H9 (cell line): ENCODE data around the gene DBNDD1. TPM values are rescaled to one million over a fixed set of nuclear protein-coding genes. Genes with fewer than 3 reads are reported as not detected.

Source experiments
- DNase-seq: peaks from one replicate; pipeline ENCODE4 v3.0.0-alpha.2; 2017
- H2AFZ ChIP-seq: one replicate; pipeline ENCODE4 v1.6.1; 2013; ENCODE audit warnings: mild to moderate bottlenecking, low read length, control low read depth, moderate library complexity
- H2AK5ac ChIP-seq: 2 replicates; pipeline ENCODE4 v1.6.1; 2013; ENCODE audit warnings: low read length, control low read depth, mixed read lengths; ENCODE audit not compliant: insufficient read length
- H2BK120ac ChIP-seq: one replicate; pipeline ENCODE4 v1.6.1; 2013; ENCODE audit warnings: low read depth, mild to moderate bottlenecking, low read length, control low read depth, inconsistent platforms; ENCODE audit not compliant: poor library complexity, severe bottlenecking
- H2BK12ac ChIP-seq: 2 replicates; pipeline ENCODE4 v1.6.1; 2013; ENCODE audit warnings: low read length, control low read depth, mixed read lengths, low read depth; ENCODE audit not compliant: insufficient read length
- H2BK15ac ChIP-seq: 2 replicates; pipeline ENCODE4 v1.6.1; 2013; ENCODE audit warnings: low read depth, low read length, control low read depth
- H2BK20ac ChIP-seq: one replicate; pipeline ENCODE4 v1.6.1; 2013; ENCODE audit warnings: low read depth, mild to moderate bottlenecking, low read length, control low read depth, inconsistent platforms; ENCODE audit not compliant: poor library complexity, severe bottlenecking
- H2BK5ac ChIP-seq: 2 replicates; pipeline ENCODE4 v1.6.1; 2013; ENCODE audit warnings: low read length, control low read depth, mixed read lengths; ENCODE audit not compliant: insufficient read length
- H3K14ac ChIP-seq: 2 replicates; pipeline ENCODE4 v1.6.1; 2013; ENCODE audit warnings: low read length, control low read depth; ENCODE audit not compliant: insufficient read depth
- H3K18ac ChIP-seq: 2 replicates; pipeline ENCODE4 v1.6.1; 2013; ENCODE audit warnings: low read depth, mild to moderate bottlenecking, mixed read lengths, low read length, control low read depth; ENCODE audit not compliant: insufficient read length
- H3K23ac ChIP-seq: 2 replicates; pipeline ENCODE4 v1.6.1; 2013; ENCODE audit warnings: low read length, control low read depth, mixed read lengths, low read depth; ENCODE audit not compliant: insufficient read length
- H3K23me2 ChIP-seq: 2 replicates; pipeline ENCODE4 v1.6.1; 2013; ENCODE audit warnings: low read depth, mild to moderate bottlenecking, mixed read lengths, low read length, control low read depth; ENCODE audit not compliant: insufficient read length, poor library complexity, severe bottlenecking
- H3K27ac ChIP-seq: 2 replicates; pipeline ENCODE4 v1.5.1; 2013; ENCODE audit warnings: low read length, control low read depth, mixed read lengths, low read depth; ENCODE audit not compliant: insufficient read length
- H3K27me3 ChIP-seq: 2 replicates; pipeline ENCODE4 v1.6.1; 2013; ENCODE audit warnings: low read length, control low read depth, inconsistent platforms; ENCODE audit not compliant: insufficient read depth
- H3K4ac ChIP-seq: 2 replicates; pipeline ENCODE4 v1.6.1; 2013; ENCODE audit warnings: low read depth, mild to moderate bottlenecking, control low read depth, inconsistent platforms, low read length, moderate library complexity
- H3K4me1 ChIP-seq: 2 replicates; pipeline ENCODE4 v1.6.1; 2013; ENCODE audit warnings: low read length, control low read depth, inconsistent platforms; ENCODE audit not compliant: insufficient read depth
- H3K4me2 ChIP-seq: 2 replicates; pipeline ENCODE4 v1.6.1; 2013; ENCODE audit warnings: low read length, control low read depth, mixed read lengths; ENCODE audit not compliant: insufficient read length, insufficient read depth
- H3K56ac ChIP-seq: 2 replicates; pipeline ENCODE4 v1.6.1; 2013; ENCODE audit warnings: low read depth, mild to moderate bottlenecking, mixed read lengths, low read length, control low read depth; ENCODE audit not compliant: insufficient read length
- H3K79me1 ChIP-seq: 2 replicates; pipeline ENCODE4 v1.6.1; 2013; ENCODE audit warnings: low read depth, mild to moderate bottlenecking, moderate library complexity, low read length, control low read depth, inconsistent platforms; ENCODE audit not compliant: insufficient read depth, poor library complexity, severe bottlenecking
- H3K79me2 ChIP-seq: 2 replicates; pipeline ENCODE4 v1.6.1; 2013; ENCODE audit warnings: low read length, control low read depth, inconsistent platforms; ENCODE audit not compliant: insufficient read depth
- H3K9ac ChIP-seq: 2 replicates; pipeline ENCODE4 v1.6.1; 2013; ENCODE audit warnings: low read length, control low read depth, mixed read lengths; ENCODE audit not compliant: insufficient read length; ENCODE audit errors: extremely low read depth
- H3K9me3 ChIP-seq: one replicate; pipeline ENCODE4 v1.6.1; 2013; ENCODE audit warnings: low read depth, low read length, inconsistent platforms; ENCODE audit not compliant: control insufficient read depth
- H3T11ph ChIP-seq: one replicate; pipeline ENCODE4 v1.6.1; 2013; ENCODE audit warnings: mild to moderate bottlenecking, low read length, control low read depth, inconsistent platforms
- H4K20me1 ChIP-seq: one replicate; pipeline ENCODE4 v1.6.1; 2013; ENCODE audit not compliant: control insufficient read depth, insufficient read length, insufficient read depth
- H4K5ac ChIP-seq: 2 replicates; pipeline ENCODE4 v1.6.1; 2013; ENCODE audit warnings: low read depth, mild to moderate bottlenecking, mixed read lengths, low read length, control low read depth; ENCODE audit not compliant: insufficient read length
- H4K8ac ChIP-seq: replicated peaks from 2 replicates; pipeline ENCODE4 v1.6.1; 2013; ENCODE audit warnings: low read length, control low read depth, mixed read lengths, low read depth; ENCODE audit not compliant: insufficient read length
- H4K91ac ChIP-seq: 2 replicates; pipeline ENCODE4 v1.6.1; 2013; ENCODE audit warnings: low read depth, mild to moderate bottlenecking, moderate library complexity, mixed read lengths, low read length, control low read depth; ENCODE audit not compliant: insufficient read length
- H3K27ac Mint-ChIP-seq, 3 experiments: 2 replicates in 2 of 3; 3 replicates in 1 of 3; pipeline ENCODE4 v1.8.0; 2020 to 2021; ENCODE audit warnings: mixed read lengths in 3 of 3, mild to moderate bottlenecking in 1 of 3, moderate library complexity in 1 of 3
- H3K27me3 Mint-ChIP-seq: 2 replicates; pipeline ENCODE4 v1.8.0; 2021; ENCODE audit warnings: low read depth, mild to moderate bottlenecking, moderate library complexity, mixed read lengths
- H3K36me3 Mint-ChIP-seq, 3 experiments: 2 replicates in 2 of 3; 3 replicates in 1 of 3; pipeline ENCODE4 v1.8.0; 2020 to 2021; ENCODE audit warnings: low read depth in 3 of 3, mixed read lengths in 3 of 3; ENCODE audit not compliant: insufficient read depth in 1 of 3
- H3K4me1 Mint-ChIP-seq, 2 experiments: 2 replicates each; pipeline ENCODE4 v1.8.0; 2020; ENCODE audit warnings: mixed read lengths in 2 of 2
- H3K4me3 Mint-ChIP-seq, 2 experiments: 2 replicates in 1 of 2; 3 replicates in 1 of 2; pipeline ENCODE4 v1.8.0; 2020 to 2021; ENCODE audit warnings: mild to moderate bottlenecking in 2 of 2, mixed read lengths in 2 of 2, moderate library complexity in 1 of 2
- H3K9me3 Mint-ChIP-seq, 2 experiments: 2 replicates in 1 of 2; 3 replicates in 1 of 2; pipeline ENCODE4 v1.8.0; 2020; ENCODE audit warnings: mild to moderate bottlenecking in 2 of 2, mixed read lengths in 2 of 2, moderate library complexity in 1 of 2
- CTCF ChIP-seq: fragments of 200-600 bp; sonication (generic); conservative IDR thresholded peaks from 3 replicates; pipeline ENCODE4 v1.8.0; 2021; ENCODE audit warnings: antibody characterized with exemption, mild to moderate bottlenecking
- WGBS: extraction: QIAGEN DNeasy Blood & Tissue Kit; methylation state at CpG from one replicate; pipeline ENCODE4 v1.1.7; 2013; ENCODE audit warnings: missing lambda C conversion rate, low lambda C conversion rate, mixed read lengths; ENCODE audit not compliant: insufficient read length; ENCODE audit errors: extremely low coverage; 5-methylcytosine and 5-hydroxymethylcytosine counted together
- total RNA-seq: library from RNA; stranded (reverse); gene quantifications from 2 replicates; pipeline ENCODE4 v1.2.1, GENCODE V29; 2021

DBNDD1 gene
- total RNA-seq, 1 experiment from 2014 or later = 87.3 TPM

GRCh38 chr16:90041896-90042473 lies 22.7 kb upstream of the DBNDD1 start:
- Histone ChIP-seq H4K5ac (no peak overlapping the region), H3T11ph (no peak overlapping the region), H3K56ac (no peak overlapping the region), H4K20me1 (no peaks in the 10 kb centered on the region), H3K14ac (no peak overlapping the region), H3K9ac (no peak overlapping the region), H3K9me3 (no peaks in the 10 kb centered on the region), H3K27ac (no peak overlapping the region), H3K23me2 (peaks cover 3% of the 10 kb centered on the region), H3K79me1 (no peaks in the 10 kb centered on the region), H2BK20ac (no peak overlapping the region), H3K27me3 (no peaks in the 10 kb centered on the region), H3K4ac (no peak overlapping the region), H3K23ac (no peak overlapping the region), H2AK5ac (no peak overlapping the region), H2BK120ac (no peak overlapping the region), H2BK12ac (no peak overlapping the region), H4K91ac (no peak overlapping the region), H3K4me1 (no peaks in the 10 kb centered on the region), H4K8ac (no peak overlapping the region), H2BK15ac (no peak overlapping the region), H2BK5ac (no peak overlapping the region), H3K79me2 (no peaks in the 10 kb centered on the region), H2AFZ (no peak overlapping the region), H3K4me2 (no peak overlapping the region), H3K18ac (no peak overlapping the region)
- no peak for TF ChIP-seq CTCF
- H3K36me3 Mint-ChIP-seq = peaks cover under 1 to 53% (median 42%) of the 10 kb centered on the region in 3 experiments
- H3K27me3 Mint-ChIP-seq = no peaks in the 10 kb centered on the region; the same call in 1 of the 2 replicates
- H3K4me3 Mint-ChIP-seq = no peak overlapping the region
- H3K27ac Mint-ChIP-seq = no peak overlapping the region; a peak in 1 of 7 replicates
- no CpG with 5 or more reads among the region's 16 CpGs for WGBS
- H3K9me3 Mint-ChIP-seq = no peaks in the 10 kb centered on the region
- DNase-seq = no peak
- peaks cover 5% of the 10 kb centered on the region in 2 experiments for H3K4me1 Mint-ChIP-seq
